HepG2 (cell line): ENCODE data around the gene RNF10. TPM values are rescaled to one million over a fixed set of nuclear protein-coding genes. Genes with fewer than 3 reads are reported as not detected.

ENCODE experiments used
- ARID2 ChIP-seq: sonication (generic); formaldehyde crosslinking; IDR thresholded peaks from 2 replicates; pipeline ENCODE4 v1.8.1; 2022; ENCODE audit warnings: mild to moderate bottlenecking, missing genetic modification reagents, borderline replicate concordance
- DNMT1 ChIP-seq: sonication (generic); formaldehyde crosslinking; IDR thresholded peaks from 2 replicates; pipeline ENCODE4 v1.5.1; 2020; ENCODE audit warnings: mild to moderate bottlenecking, missing genetic modification reagents
- ELF1 ChIP-seq: sonication (generic); formaldehyde crosslinking; IDR thresholded peaks from 2 replicates; pipeline ENCODE4 v1.4.0; 2020; ENCODE audit warnings: missing genetic modification reagents
- FOXO4 ChIP-seq: sonication (generic); formaldehyde crosslinking; conservative IDR thresholded peaks from 2 replicates; pipeline ENCODE4 v1.8.1; 2023; ENCODE audit warnings: missing genetic modification reagents
- HMG20A ChIP-seq: IDR thresholded peaks from 2 replicates; pipeline ENCODE4 v1.6.1; 2016; ENCODE audit warnings: borderline replicate concordance
- ISL2 ChIP-seq: sonication (generic); formaldehyde crosslinking; IDR thresholded peaks from 2 replicates; pipeline ENCODE4 v1.5.0; 2020; ENCODE audit warnings: missing genetic modification reagents
- KLF15 ChIP-seq: sonication (generic); formaldehyde crosslinking; IDR thresholded peaks from 2 replicates; pipeline ENCODE4 v1.8.1; 2023; ENCODE audit warnings: borderline replicate concordance, mild to moderate bottlenecking, inconsistent platforms, missing genetic modification reagents, mixed read lengths
- NFE2 ChIP-seq: sonication (generic); formaldehyde crosslinking; IDR thresholded peaks from 2 replicates; pipeline ENCODE4 v1.4.0; 2020; ENCODE audit warnings: missing genetic modification reagents
- PAF1 ChIP-seq: IDR thresholded peaks from 2 replicates; pipeline ENCODE4 v1.6.1; 2016; ENCODE audit warnings: missing genetic modification reagents, missing compliant biosample characterization
- POLR2AphosphoS5 ChIP-seq: IDR thresholded peaks from 2 replicates; pipeline ENCODE4 v1.6.1; 2012; ENCODE audit warnings: low read depth, low read length
- RCOR2 ChIP-seq: IDR thresholded peaks from 2 replicates; pipeline ENCODE4 v1.6.1; 2016; ENCODE audit warnings: missing biosample characterization, missing genetic modification reagents
- SIX4 ChIP-seq: sonication (generic); formaldehyde crosslinking; IDR thresholded peaks from 2 replicates; pipeline ENCODE4 v1.4.0; 2020; ENCODE audit warnings: missing genetic modification reagents
- SMAD9 ChIP-seq: sonication (generic); formaldehyde crosslinking; IDR thresholded peaks from 2 replicates; pipeline ENCODE4 v1.5.1; 2020; ENCODE audit warnings: mild to moderate bottlenecking, missing genetic modification reagents
- SOX13 ChIP-seq, 3 experiments: fragments of 450-650 bp in 1 of 3; sonication (generic) in 1 of 3; formaldehyde crosslinking in 1 of 3; IDR thresholded peaks in 2 of 3; conservative IDR thresholded peaks in 1 of 3; 2 replicates each; pipeline versions ENCODE4 v1.5.0 to v1.6.1; 2016 to 2020; ENCODE audit warnings: antibody characterized with exemption in 1 of 3, mild to moderate bottlenecking in 1 of 3, missing compliant biosample characterization in 1 of 3, missing genetic modification reagents in 1 of 3, moderate library complexity in 1 of 3
- SRSF9 ChIP-seq: fragments of 200-400 bp; formaldehyde crosslinking; IDR thresholded peaks from 2 replicates; pipeline ENCODE4 v1.6.1; 2018; ENCODE audit warnings: borderline replicate concordance, mild to moderate bottlenecking, low read depth, low read length; ENCODE audit not compliant: insufficient read depth, poor library complexity, severe bottlenecking
- YY1 ChIP-seq: IDR thresholded peaks from 2 replicates; pipeline ENCODE4 v1.6.1; 2011; ENCODE audit warnings: low read length, low read depth, moderate library complexity, mild to moderate bottlenecking; ENCODE audit not compliant: insufficient read depth, insufficient replicate concordance
- ZBTB33 ChIP-seq: sonication (generic); formaldehyde crosslinking; IDR thresholded peaks from 2 replicates; pipeline ENCODE4 v1.4.0; 2020; ENCODE audit warnings: missing genetic modification reagents
- ZBTB43 ChIP-seq: sonication (generic); formaldehyde crosslinking; conservative IDR thresholded peaks from 2 replicates; pipeline ENCODE4 v1.4.0; 2020; ENCODE audit warnings: missing genetic modification reagents
- ZFP36L2 ChIP-seq: sonication (generic); formaldehyde crosslinking; IDR thresholded peaks from 2 replicates; pipeline ENCODE4 v1.4.0; 2020; ENCODE audit warnings: missing genetic modification reagents
- ZNF44 ChIP-seq: sonication (generic); formaldehyde crosslinking; IDR thresholded peaks from 2 replicates; pipeline ENCODE4 v1.5.1; 2020; ENCODE audit warnings: mild to moderate bottlenecking, missing genetic modification reagents
- ZNF510 ChIP-seq: sonication (generic); formaldehyde crosslinking; IDR thresholded peaks from 2 replicates; pipeline ENCODE4 v1.4.0; 2020; ENCODE audit warnings: low read depth, mild to moderate bottlenecking, missing genetic modification reagents
- ZNF547 ChIP-seq: sonication (generic); formaldehyde crosslinking; IDR thresholded peaks from 2 replicates; pipeline ENCODE4 v1.5.1; 2020; ENCODE audit warnings: mild to moderate bottlenecking, missing genetic modification reagents
- ZNF710 ChIP-seq: sonication (generic); formaldehyde crosslinking; IDR thresholded peaks from 2 replicates; pipeline ENCODE4 v1.5.0; 2020; ENCODE audit warnings: mild to moderate bottlenecking, missing genetic modification reagents, borderline replicate concordance
- polyA plus RNA-seq, 8 experiments: library from polyadenylated mRNA; depleted of rRNA in 3 of 8; stranded (reverse) in 7 of 8; unstranded in 1 of 8; fragments of >200 nt; fragmentation: Illumina TruSeq in 4 of 8; extraction: Trizol in 4 of 8; gene quantifications; 2 replicates each; pipeline versions ENCODE4 v1.2.1 to v1.2.3, GENCODE V29; 2011 to 2016; ENCODE audit warnings: low read depth in 4 of 8, missing spikeins in 1 of 8, mixed read lengths in 1 of 8; ENCODE audit not compliant: insufficient read depth in 1 of 8
- total RNA-seq, 5 experiments: library from RNA; depleted of rRNA; stranded (reverse); fragments of >200 nt; fragmentation: Illumina TruSeq; extraction: Trizol; gene quantifications; 2 replicates each; pipeline ENCODE4 v1.2.3, GENCODE V29; 2016; ENCODE audit warnings: low read depth in 1 of 5

The RNF10 gene
- total and polyA plus RNA-seq, 2 of the 13 experiments (the other 11 are each of a cell fraction or from before 2014, with no cell fraction given), result 62.5 to 88.0 TPM

GRCh38 chr12:120528861-120529525 lies 5.2 kb upstream of the RNF10 start, which contains the start of gene COQ5 (continued):
- no peak for TF ChIP-seq ZBTB33
- TF ChIP-seq PAF1 (CRISPR knock-in tag), result no peak
- 0 out of 2 replicates have a peak, but pooled peaks have one; percentile 29 for TF ChIP-seq KLF15 (CRISPR knock-in tag)
- no peak for TF ChIP-seq ISL2
- 0 out of 2 replicates have a peak, but pooled peaks have one; percentile 78 for TF ChIP-seq FOXO4
- peak; percentile 85; the same call in 1 of the 2 replicates for TF ChIP-seq ZNF510 (CRISPR knock-in tag)
- peak; percentile 99 for TF ChIP-seq YY1
- peak; percentile 98 for TF ChIP-seq SIX4
- TF ChIP-seq HMG20A, result no peak
- TF ChIP-seq RCOR2, result no peak
- no peak for TF ChIP-seq SOX13 (IDR thresholded peaks at IDR 0.05)
- peak in 1 of 2 experiments; percentile 52; a peak in 2 of 4 replicates for TF ChIP-seq SOX13 (CRISPR knock-in tag; conservative IDR thresholded peaks at IDR 0.05 in 1 of 2, IDR thresholded peaks at IDR 0.05 in 1 of 2)
- peak; percentile 66; the same call in 1 of the 2 replicates for TF ChIP-seq DNMT1
- TF ChIP-seq ZNF44 (CRISPR knock-in tag), result no peak
- peak; percentile 53; the same call in 1 of the 2 replicates for TF ChIP-seq ELF1 (CRISPR knock-in tag)
- TF ChIP-seq ZFP36L2, result no peak
- TF ChIP-seq SMAD9 (CRISPR knock-in tag), result no peak
- peak; percentile 15; the same call in 1 of the 2 replicates for TF ChIP-seq ZNF547 (CRISPR knock-in tag)
- no peak for TF ChIP-seq ARID2 (CRISPR knock-in tag)
- TF ChIP-seq SRSF9, result no peak
- 0 out of 2 replicates have a peak, but pooled peaks have one; percentile 29 for TF ChIP-seq ZBTB43 (CRISPR knock-in tag)
- TF ChIP-seq ZNF710 (CRISPR knock-in tag), result no peak
- TF ChIP-seq POLR2AphosphoS5, result peak; percentile 86
- TF ChIP-seq NFE2 (CRISPR knock-in tag), result no peak
